ENCODE data around the gene PRKN. TPM values are rescaled to one million over a fixed set of nuclear protein-coding genes. Genes with fewer than 3 reads are reported as not detected.

The PRKN gene
- total and polyA plus RNA-seq, 2 experiments from 2014 or later: 0.10 to 0.84 TPM

DNA sequence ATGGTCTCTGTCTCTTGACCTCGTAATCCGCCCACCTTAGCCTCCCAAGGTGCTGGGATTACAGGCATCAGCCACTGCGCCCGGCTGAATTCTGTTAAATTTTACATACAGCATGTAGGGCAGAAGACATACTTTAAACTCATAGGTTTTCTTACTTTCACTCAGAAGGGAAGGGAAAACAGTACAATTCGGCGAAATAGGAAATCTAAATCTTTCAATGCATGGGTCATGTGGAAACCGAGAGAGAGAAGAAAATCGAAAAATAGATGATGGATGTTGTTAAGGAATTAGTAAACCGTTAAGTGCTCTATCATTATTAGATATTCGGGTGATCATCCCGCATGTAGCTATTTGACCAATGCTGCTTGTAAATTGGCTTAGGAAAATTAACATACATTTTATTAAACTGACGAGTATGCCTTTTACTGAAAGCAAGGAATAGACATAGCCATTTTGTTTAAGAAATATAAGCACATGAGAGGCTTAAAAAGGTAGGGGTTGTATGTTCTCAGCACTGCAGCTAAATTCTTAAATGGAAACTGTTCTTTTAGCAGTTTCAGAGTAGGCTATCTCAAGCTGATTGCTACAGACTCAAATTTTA lies 1289.0 kb downstream of the PRKN start:
- H3K9me3 Mint-ChIP-seq: no peaks in the 10 kb centered on the region
- Histone ChIP-seq H3K9me2 (ENCODE audit: insufficient read depth) (no peaks in the 10 kb centered on the region), H3K27ac (ENCODE audit: low read depth) (no peak overlapping the region), H3K4me1 (ENCODE audit: insufficient read depth) (peaks cover 4% of the 10 kb centered on the region; the same call in 1 of the 2 replicates), H2AFZ (0 out of 2 replicates have a peak overlapping the region, but pooled peaks have one; percentile 76), H3K36me3 (ENCODE audit: insufficient read depth) (no peaks in the 10 kb centered on the region), H3K27me3 (ENCODE audit: insufficient read depth) (peaks cover 8% of the 10 kb centered on the region; the same call in 1 of the 2 replicates), H3K4me2 (no peak overlapping the region), H4K20me1 (replicated peaks; ENCODE audit: insufficient read depth) (no peaks in the 10 kb centered on the region), H3F3A (replicated peaks; ENCODE audit: low read depth) (no peaks in the 10 kb centered on the region), H3K79me2 (replicated peaks; ENCODE audit: insufficient read depth) (no peaks in the 10 kb centered on the region), H3K4me3 (no peak overlapping the region)
- H3K36me3 Mint-ChIP-seq (ENCODE audit: low read depth): no peaks in the 10 kb centered on the region
- TF ChIP-seq CREB1 (CRISPR knock-in tag; IDR thresholded peaks at IDR 0.05; ENCODE audit: low read depth) (no peak), NANOG (IDR thresholded peaks at IDR 0.05; ENCODE audit: borderline replicate concordance) (no peak), ZNF331 (CRISPR knock-in tag; IDR thresholded peaks at IDR 0.05; ENCODE audit: low read depth) (no peak), POLR2AphosphoS5 (IDR thresholded peaks at IDR 0.05; ENCODE audit: low read depth) (no peak), STAT1 (IDR thresholded peaks at IDR 0.05; ENCODE audit: unreplicated experiment) (no peak), ZNF114 (CRISPR knock-in tag; IDR thresholded peaks at IDR 0.05) (no peak), EZH2phosphoT487 (IDR thresholded peaks at IDR 0.05; ENCODE audit: unreplicated experiment) (no peak)
- TF ChIP-seq, protein P1, sequence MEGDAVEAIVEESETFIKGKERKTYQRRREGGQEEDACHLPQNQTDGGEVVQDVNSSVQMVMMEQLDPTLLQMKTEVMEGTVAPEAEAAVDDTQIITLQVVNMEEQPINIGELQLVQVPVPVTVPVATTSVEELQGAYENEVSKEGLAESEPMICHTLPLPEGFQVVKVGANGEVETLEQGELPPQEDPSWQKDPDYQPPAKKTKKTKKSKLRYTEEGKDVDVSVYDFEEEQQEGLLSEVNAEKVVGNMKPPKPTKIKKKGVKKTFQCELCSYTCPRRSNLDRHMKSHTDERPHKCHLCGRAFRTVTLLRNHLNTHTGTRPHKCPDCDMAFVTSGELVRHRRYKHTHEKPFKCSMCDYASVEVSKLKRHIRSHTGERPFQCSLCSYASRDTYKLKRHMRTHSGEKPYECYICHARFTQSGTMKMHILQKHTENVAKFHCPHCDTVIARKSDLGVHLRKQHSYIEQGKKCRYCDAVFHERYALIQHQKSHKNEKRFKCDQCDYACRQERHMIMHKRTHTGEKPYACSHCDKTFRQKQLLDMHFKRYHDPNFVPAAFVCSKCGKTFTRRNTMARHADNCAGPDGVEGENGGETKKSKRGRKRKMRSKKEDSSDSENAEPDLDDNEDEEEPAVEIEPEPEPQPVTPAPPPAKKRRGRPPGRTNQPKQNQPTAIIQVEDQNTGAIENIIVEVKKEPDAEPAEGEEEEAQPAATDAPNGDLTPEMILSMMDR (conservative IDR thresholded peaks at IDR 0.05; ENCODE audit: low read depth in 2 of 2): no peak
- TF ChIP-seq, protein P2, sequence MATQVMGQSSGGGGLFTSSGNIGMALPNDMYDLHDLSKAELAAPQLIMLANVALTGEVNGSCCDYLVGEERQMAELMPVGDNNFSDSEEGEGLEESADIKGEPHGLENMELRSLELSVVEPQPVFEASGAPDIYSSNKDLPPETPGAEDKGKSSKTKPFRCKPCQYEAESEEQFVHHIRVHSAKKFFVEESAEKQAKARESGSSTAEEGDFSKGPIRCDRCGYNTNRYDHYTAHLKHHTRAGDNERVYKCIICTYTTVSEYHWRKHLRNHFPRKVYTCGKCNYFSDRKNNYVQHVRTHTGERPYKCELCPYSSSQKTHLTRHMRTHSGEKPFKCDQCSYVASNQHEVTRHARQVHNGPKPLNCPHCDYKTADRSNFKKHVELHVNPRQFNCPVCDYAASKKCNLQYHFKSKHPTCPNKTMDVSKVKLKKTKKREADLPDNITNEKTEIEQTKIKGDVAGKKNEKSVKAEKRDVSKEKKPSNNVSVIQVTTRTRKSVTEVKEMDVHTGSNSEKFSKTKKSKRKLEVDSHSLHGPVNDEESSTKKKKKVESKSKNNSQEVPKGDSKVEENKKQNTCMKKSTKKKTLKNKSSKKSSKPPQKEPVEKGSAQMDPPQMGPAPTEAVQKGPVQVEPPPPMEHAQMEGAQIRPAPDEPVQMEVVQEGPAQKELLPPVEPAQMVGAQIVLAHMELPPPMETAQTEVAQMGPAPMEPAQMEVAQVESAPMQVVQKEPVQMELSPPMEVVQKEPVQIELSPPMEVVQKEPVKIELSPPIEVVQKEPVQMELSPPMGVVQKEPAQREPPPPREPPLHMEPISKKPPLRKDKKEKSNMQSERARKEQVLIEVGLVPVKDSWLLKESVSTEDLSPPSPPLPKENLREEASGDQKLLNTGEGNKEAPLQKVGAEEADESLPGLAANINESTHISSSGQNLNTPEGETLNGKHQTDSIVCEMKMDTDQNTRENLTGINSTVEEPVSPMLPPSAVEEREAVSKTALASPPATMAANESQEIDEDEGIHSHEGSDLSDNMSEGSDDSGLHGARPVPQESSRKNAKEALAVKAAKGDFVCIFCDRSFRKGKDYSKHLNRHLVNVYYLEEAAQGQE (IDR thresholded peaks at IDR 0.05; ENCODE audit: unreplicated experiment): no peak
- TF ChIP-seq, protein P3, sequence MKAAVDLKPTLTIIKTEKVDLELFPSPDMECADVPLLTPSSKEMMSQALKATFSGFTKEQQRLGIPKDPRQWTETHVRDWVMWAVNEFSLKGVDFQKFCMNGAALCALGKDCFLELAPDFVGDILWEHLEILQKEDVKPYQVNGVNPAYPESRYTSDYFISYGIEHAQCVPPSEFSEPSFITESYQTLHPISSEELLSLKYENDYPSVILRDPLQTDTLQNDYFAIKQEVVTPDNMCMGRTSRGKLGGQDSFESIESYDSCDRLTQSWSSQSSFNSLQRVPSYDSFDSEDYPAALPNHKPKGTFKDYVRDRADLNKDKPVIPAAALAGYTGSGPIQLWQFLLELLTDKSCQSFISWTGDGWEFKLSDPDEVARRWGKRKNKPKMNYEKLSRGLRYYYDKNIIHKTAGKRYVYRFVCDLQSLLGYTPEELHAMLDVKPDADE (IDR thresholded peaks at IDR 0.05): no peak
- H3K27me3 Mint-ChIP-seq (ENCODE audit: insufficient read depth, low read depth, poor library complexity): peaks cover 9% of the 10 kb centered on the region
- ATAC-seq (no peak), DNase-seq (ENCODE audit: low spot score) (no peak)
- H3K27ac Mint-ChIP-seq: no peak overlapping the region
- peaks cover 26% of the 10 kb centered on the region for H3K4me1 Mint-ChIP-seq
- H3K4me3 Mint-ChIP-seq: no peak overlapping the region

Measured in GM23338 (cell line).